ENCODE data around the gene SAG. TPM values are rescaled to one million over a fixed set of nuclear protein-coding genes. Genes with fewer than 3 reads are reported as not detected.
"Not testable (repeated sequence)": the region's sequence is repeated elsewhere in the genome, so short reads cannot be mapped to it uniquely, and the experiment has no call there.

SAG gene
- total RNA-seq, 1 donor from 2014 or later: not detected

GRCh38 chr2:233326500-233326899 is 18.9 kb downstream of the SAG start:
- intact Hi-C loops (cut with micrococcal nuclease): no loop called here
- Mint-ChIP-seq H3K9me3 (peaks cover 5% of the 10 kb centered on the region), H3K4me3 (no peak overlapping the region), H3K27ac (no peak overlapping the region), H3K36me3 (ENCODE audit: low read depth) (peaks cover 3% of the 10 kb centered on the region), H3K4me1 (peaks cover 14% of the 10 kb centered on the region), H3K27me3 (no peaks in the 10 kb centered on the region)
- no peak for DNase-seq

DNA sequence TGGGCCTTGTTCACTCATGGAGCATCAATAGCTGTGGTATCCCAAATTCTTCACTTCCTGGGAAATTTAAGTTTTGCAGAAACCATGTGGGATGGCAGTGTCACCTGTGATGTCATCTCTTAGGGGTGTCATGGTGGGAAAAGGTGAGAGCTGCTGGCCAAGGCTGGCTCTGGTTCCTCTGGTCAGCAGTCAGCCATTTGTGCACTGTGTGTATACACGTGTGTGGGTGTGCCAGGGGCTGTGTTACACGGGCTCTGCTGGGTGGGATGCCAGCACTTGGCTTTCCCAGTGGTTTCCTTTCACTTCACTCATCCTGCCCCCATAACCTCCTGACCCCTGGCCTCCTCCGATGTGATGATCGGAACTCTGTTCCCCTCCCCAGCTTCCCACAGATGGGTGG is 21.3 kb downstream of the SAG start:
- intact Hi-C loops (cut with micrococcal nuclease): no loop called here
- peaks cover 25% of the 10 kb centered on the region for H3K4me1 Mint-ChIP-seq
- H3K27ac Mint-ChIP-seq: no peak overlapping the region

GRCh38 chr2:233329489-233330135 is 22.0 kb downstream of the SAG start:
- H3K4me1 Mint-ChIP-seq: peaks cover 26% of the 10 kb centered on the region
- H3K9me3 Mint-ChIP-seq: peaks cover 8% of the 10 kb centered on the region
- H3K4me3 Mint-ChIP-seq: no peak overlapping the region
- no peak overlapping the region for H3K27ac Mint-ChIP-seq
- DNase-seq: no peak
- intact Hi-C loops (cut with micrococcal nuclease): loop anchor here (2.0 kb wide), 1 partner anchor 21 kb away; no protein-coding TSS in a partner anchor
- peaks cover 4% of the 10 kb centered on the region for H3K36me3 Mint-ChIP-seq (ENCODE audit: low read depth)
- no peaks in the 10 kb centered on the region for H3K27me3 Mint-ChIP-seq

More for the DNA sequence above, 21.3 kb downstream of the SAG start:
- DNase-seq: no peak
- Mint-ChIP-seq H3K36me3 (ENCODE audit: low read depth) (peaks cover 4% of the 10 kb centered on the region), H3K9me3 (peaks cover 8% of the 10 kb centered on the region), H3K4me3 (no peak overlapping the region), H3K27me3 (no peaks in the 10 kb centered on the region)

GRCh38 chr2:233331536-233331935 is 23.9 kb downstream of the SAG start:
- Mint-ChIP-seq H3K27ac (peak overlapping the region; percentile 94), H3K4me1 (peaks cover 37% of the 10 kb centered on the region), H3K9me3 (peaks cover 8% of the 10 kb centered on the region), H3K36me3 (ENCODE audit: low read depth) (peaks cover 4% of the 10 kb centered on the region), H3K27me3 (no peaks in the 10 kb centered on the region), H3K4me3 (peak overlapping the region; percentile 58)
- DNase-seq: peak; percentile 93
- intact Hi-C loops (cut with micrococcal nuclease): loop anchor here (2.0 kb wide), 1 partner anchor 19 kb away; no protein-coding TSS in a partner anchor

DNA sequence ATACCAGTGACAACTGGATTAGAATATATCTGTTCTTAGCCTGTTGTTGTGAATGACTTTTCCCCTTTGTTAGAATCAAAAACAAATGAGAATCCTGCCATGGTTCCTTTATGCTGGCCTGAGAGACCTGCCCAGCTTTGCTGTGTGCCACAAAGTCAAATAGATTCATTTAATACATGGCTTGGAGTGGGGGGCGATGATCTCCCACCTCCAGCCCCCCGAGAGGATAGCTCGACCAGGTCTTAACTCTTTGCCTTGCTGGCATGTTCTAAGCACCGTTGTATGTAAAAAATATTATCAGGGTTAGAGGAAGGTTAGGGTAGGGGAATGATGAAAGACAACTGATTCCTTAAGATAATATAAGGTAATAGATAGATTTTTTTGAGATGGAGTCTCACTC is 24.5 kb downstream of the SAG start:
- Mint-ChIP-seq H3K9me3 (peaks cover 8% of the 10 kb centered on the region), H3K27me3 (no peaks in the 10 kb centered on the region), H3K4me3 (peak overlapping the region; percentile 42), H3K27ac (peak overlapping the region; percentile 94), H3K4me1 (peaks cover 37% of the 10 kb centered on the region), H3K36me3 (ENCODE audit: low read depth) (peaks cover 4% of the 10 kb centered on the region)
- intact Hi-C loops (cut with micrococcal nuclease): no loop called here
- DNase-seq: no peak

GRCh38 chr2:233334915-233335314 is 27.3 kb downstream of the SAG start:
- Mint-ChIP-seq H3K27me3 (peaks cover 4% of the 10 kb centered on the region), H3K9me3 (peaks cover 8% of the 10 kb centered on the region), H3K36me3 (ENCODE audit: low read depth) (peaks cover 4% of the 10 kb centered on the region), H3K4me3 (no peak overlapping the region), H3K4me1 (peaks cover 38% of the 10 kb centered on the region), H3K27ac (no peak overlapping the region)
- intact Hi-C loops (cut with micrococcal nuclease): no loop called here
- no peak for DNase-seq

DNA sequence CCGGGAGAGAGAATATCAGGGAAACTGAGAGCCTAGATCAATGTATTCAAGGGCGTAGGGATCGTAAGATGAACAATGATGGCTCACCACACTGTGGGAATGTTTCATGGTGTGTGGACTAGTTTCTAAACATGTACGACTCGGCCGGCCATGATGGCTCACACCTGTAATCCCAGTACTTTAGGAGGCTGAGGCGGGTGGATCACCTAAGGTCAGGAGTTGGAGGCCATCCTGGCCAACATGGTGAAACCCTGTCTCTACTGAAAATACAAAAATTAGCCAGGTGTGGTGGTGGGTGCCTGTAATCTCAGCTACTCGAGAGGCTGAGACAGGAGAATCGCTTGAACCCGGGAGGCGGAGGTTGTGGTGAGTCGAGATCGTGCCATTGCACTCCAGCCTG is 28.5 kb downstream of the SAG start:
- intact Hi-C loops (cut with micrococcal nuclease); H3K4me3 Mint-ChIP-seq; H3K36me3 Mint-ChIP-seq (ENCODE audit: low read depth): not testable (repeated sequence)

DNA sequence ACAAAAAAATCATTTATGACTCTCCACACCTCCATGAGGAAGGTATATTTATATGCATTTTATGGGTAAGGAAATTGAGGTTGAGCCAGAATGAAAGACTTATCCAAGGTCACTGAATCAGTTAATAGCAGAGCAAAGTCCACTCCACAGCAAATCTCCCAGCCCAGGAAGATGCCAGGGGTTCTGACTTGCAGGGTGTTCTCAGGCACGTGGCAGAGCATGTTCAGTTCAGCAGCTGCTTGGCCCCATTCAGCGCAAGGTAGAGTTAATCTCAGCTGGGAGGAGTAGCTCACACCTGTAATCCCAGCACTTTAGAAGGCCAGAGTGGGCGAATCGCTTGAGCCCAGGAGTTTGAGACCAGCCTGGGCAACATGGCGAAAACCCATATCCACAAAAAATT is 28.9 kb downstream of the SAG start:
- H3K4me3 Mint-ChIP-seq: no peak overlapping the region
- intact Hi-C loops (cut with micrococcal nuclease): no loop called here
- peaks cover 31% of the 10 kb centered on the region for H3K4me1 Mint-ChIP-seq
- H3K27ac Mint-ChIP-seq: no peak overlapping the region
- H3K9me3 Mint-ChIP-seq: peaks cover 2% of the 10 kb centered on the region
- DNase-seq: no peak
- H3K36me3 Mint-ChIP-seq (ENCODE audit: low read depth): peaks cover 1% of the 10 kb centered on the region
- peaks cover 6% of the 10 kb centered on the region for H3K27me3 Mint-ChIP-seq

More for the DNA sequence above, 28.5 kb downstream of the SAG start:
- DNase-seq, H3K9me3 Mint-ChIP-seq, H3K27ac Mint-ChIP-seq, H3K27me3 Mint-ChIP-seq: not testable (repeated sequence)
- peaks cover 36% of the 10 kb centered on the region for H3K4me1 Mint-ChIP-seq

DNA sequence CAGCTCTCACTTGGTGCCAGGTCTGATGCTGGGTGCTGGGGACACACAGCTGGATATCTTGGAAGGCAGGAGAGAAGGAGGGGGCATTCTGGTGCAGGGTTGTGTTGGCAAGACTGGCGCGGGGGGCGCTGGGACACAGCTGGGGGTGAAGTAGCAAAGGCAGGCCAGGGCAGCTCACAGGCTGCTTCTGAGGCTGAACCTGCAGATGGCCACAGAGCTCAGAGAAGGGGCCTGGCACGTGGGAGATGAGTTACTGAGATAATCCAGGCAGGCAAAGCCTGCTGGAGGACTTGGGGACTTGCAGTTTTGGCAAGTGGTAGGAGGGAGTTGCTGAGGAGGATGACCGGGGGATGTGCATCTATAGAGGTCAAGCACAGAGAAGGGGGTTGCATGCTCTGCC is 30.4 kb downstream of the SAG start:
- peaks cover 9% of the 10 kb centered on the region for H3K27me3 Mint-ChIP-seq
- no peaks in the 10 kb centered on the region for H3K9me3 Mint-ChIP-seq
- no peaks in the 10 kb centered on the region for H3K36me3 Mint-ChIP-seq (ENCODE audit: low read depth)
- DNase-seq: no peak
- peaks cover 24% of the 10 kb centered on the region for H3K4me1 Mint-ChIP-seq
- intact Hi-C loops (cut with micrococcal nuclease): no loop called here
- H3K4me3 Mint-ChIP-seq: no peak overlapping the region
- no peak overlapping the region for H3K27ac Mint-ChIP-seq

DNA sequence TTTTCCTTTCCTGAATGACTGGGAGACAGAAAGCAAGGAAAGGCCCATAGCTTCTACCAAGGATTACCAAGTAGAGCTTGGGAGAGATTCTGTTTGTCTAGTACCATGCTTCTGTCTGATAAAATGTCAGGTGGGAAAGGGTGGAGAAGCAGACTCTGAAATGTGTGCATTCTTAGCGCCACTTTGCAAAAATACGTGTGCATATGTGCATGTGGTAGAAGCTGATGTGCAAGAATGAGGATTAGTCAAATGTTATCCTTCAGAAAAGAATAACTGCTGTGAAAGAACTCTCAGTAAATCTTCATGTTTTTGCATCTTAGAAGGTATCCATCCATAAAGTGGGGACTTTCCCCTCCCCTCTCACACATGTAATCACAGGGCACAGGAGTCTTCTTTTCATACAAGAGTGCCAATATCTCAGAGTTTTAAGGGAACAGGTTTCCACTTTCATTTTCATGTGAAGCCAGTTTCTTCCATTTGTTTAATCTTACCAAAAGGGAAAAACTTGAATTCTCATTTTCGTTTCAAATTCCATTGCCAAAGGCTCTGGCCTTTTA is 31.3 kb downstream of the SAG start:
- no peaks in the 10 kb centered on the region for H3K9me3 Mint-ChIP-seq
- peaks cover 11% of the 10 kb centered on the region for H3K27me3 Mint-ChIP-seq
- peaks cover 19% of the 10 kb centered on the region for H3K4me1 Mint-ChIP-seq
- intact Hi-C loops (cut with micrococcal nuclease): no loop called here
- H3K4me3 Mint-ChIP-seq: no peak overlapping the region
- H3K27ac Mint-ChIP-seq: no peak overlapping the region
- no peaks in the 10 kb centered on the region for H3K36me3 Mint-ChIP-seq (ENCODE audit: low read depth)
- DNase-seq: no peak

DNA sequence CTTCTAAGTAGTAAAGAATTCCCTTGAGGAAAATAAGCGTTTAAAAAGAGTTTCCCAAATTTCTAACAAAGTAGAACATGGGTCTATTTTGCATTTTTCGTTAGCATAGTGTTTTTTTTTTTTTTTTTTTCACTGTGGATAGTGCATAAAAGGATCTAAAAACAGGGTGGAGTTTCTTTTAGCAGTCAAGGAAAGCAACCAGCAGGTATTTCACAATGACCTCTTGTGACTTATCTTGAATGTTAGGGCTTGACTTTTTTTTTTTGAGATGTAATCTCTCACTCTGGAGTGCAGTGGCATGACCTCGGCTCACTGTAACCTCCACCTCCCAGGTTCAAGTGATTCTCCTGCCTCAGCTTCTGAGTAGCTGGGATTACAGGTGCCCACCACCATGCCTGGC is 31.8 kb downstream of the SAG start:
- Mint-ChIP-seq H3K4me1 (peaks cover 17% of the 10 kb centered on the region), H3K4me3 (no peak overlapping the region), H3K27ac (no peak overlapping the region), H3K27me3 (peaks cover 11% of the 10 kb centered on the region), H3K36me3 (ENCODE audit: low read depth) (no peaks in the 10 kb centered on the region), H3K9me3 (no peaks in the 10 kb centered on the region)
- intact Hi-C loops (cut with micrococcal nuclease): no loop called here
- DNase-seq: no peak

GRCh38 chr2:233341296-233341695 is 33.7 kb downstream of the SAG start:
- no peaks in the 10 kb centered on the region for H3K9me3 Mint-ChIP-seq
- peaks cover 7% of the 10 kb centered on the region for H3K4me1 Mint-ChIP-seq
- no peak for DNase-seq
- H3K4me3 Mint-ChIP-seq: no peak overlapping the region
- no peak overlapping the region for H3K27ac Mint-ChIP-seq
- H3K27me3 Mint-ChIP-seq: peaks cover 11% of the 10 kb centered on the region
- intact Hi-C loops (cut with micrococcal nuclease): no loop called here
- no peaks in the 10 kb centered on the region for H3K36me3 Mint-ChIP-seq (ENCODE audit: low read depth)

- H3K4me3 Mint-ChIP-seq: no peak overlapping the region
- no peaks in the 10 kb centered on the region for H3K36me3 Mint-ChIP-seq (ENCODE audit: low read depth)
- peaks cover 7% of the 10 kb centered on the region for H3K4me1 Mint-ChIP-seq
- no peak overlapping the region for H3K27ac Mint-ChIP-seq
- peaks cover 11% of the 10 kb centered on the region for H3K27me3 Mint-ChIP-seq
- no peaks in the 10 kb centered on the region for H3K9me3 Mint-ChIP-seq
- DNase-seq: no peak
- intact Hi-C loops (cut with micrococcal nuclease): no loop called here
Measured at GRCh38 chr2:233342301-233342700, 34.7 kb downstream of the SAG start.

GRCh38 chr2:233343171-233343705 is 35.6 kb downstream of the SAG start:
- Mint-ChIP-seq H3K9me3 (no peaks in the 10 kb centered on the region), H3K27me3 (peaks cover 9% of the 10 kb centered on the region), H3K27ac (no peak overlapping the region), H3K36me3 (ENCODE audit: low read depth) (no peaks in the 10 kb centered on the region), H3K4me1 (peaks cover 7% of the 10 kb centered on the region), H3K4me3 (no peak overlapping the region)
- no peak for DNase-seq
- intact Hi-C loops (cut with micrococcal nuclease): no loop called here

Data from activated CD4-positive, alpha-beta T cell treated with anti-CD3 and anti-CD28 coated beads, Interleukin-2, amount 10 ng/mL, durations not matched to agents 24 days and 14 days (primary cell).